ENCODE data around the gene COX10.
"Not testable (repeated sequence)": the region's sequence is repeated elsewhere in the genome, so short reads cannot be mapped to it uniquely, and the experiment has no call there.

COX10 gene

DNA sequence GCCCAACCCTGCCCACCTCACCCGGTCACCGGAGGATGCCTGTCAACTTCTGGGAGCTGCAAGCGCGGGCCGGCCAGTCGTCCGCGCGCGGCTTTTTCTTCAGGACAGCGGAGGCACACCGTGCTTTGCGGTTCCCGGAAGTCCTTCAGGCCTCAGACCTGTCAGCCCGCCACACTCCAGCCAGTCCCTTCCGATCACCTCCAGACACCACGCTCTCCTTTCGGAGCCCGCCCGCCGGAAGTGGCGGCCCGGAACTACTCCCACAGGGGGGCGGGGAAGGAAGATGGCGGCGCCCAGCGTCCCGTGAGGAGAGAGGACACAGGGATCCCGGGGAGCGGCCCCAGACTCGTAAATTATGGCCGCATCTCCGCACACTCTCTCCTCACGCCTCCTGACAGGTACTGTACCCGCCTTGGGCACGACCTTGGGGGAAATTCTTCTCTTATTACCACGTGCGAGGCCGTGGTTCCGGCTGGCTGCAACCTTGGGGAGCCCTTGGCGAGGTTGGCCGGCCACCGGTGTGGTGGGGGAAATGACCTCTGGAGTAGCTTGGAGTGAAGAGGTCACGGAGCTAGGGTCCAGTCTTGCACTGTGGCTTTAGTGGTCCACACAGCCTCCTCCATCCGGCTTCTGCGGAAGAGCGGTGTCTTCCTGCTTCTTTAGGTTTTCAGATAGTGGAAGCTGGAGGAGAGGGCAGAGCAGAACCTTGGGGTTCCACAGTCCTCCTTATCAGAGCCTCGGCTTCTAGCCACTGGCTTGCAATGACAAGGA, at the start of gene COX10:
COX10 (plus strand) TSS at position 254 of the 771 bp plus-strand sequence; CDS start at position 356, 102 bp downstream.
- peak; percentile 99 for ATAC-seq

GRCh38 chr17:14021651-14022294, 47.5 kb upstream of the COX10 start:
- not testable (repeated sequence) for ATAC-seq

More for the DNA sequence above, at the start of gene COX10:
- TF ChIP-seq BACH2 (CRISPR knock-in tag; IDR thresholded peaks at IDR 0.05; ENCODE audit: borderline replicate concordance) (no peak), ZNF70 (CRISPR knock-in tag; IDR thresholded peaks at IDR 0.05) (no peak), ZFP3 (CRISPR knock-in tag; IDR thresholded peaks at IDR 0.05) (no peak), GLIS3 (CRISPR knock-in tag; IDR thresholded peaks at IDR 0.05) (0 out of 2 replicates have a peak, but pooled peaks have one; percentile 61), CSDC2 (CRISPR knock-in tag; IDR thresholded peaks at IDR 0.05) (no peak)

GRCh38 chr17:14029755-14030154, 39.5 kb upstream of the COX10 start:
- ATAC-seq: peak; percentile 71

GRCh38 chr17:14032234-14032633, 37.1 kb upstream of the COX10 start:
- TF ChIP-seq TOX (CRISPR knock-in tag; IDR thresholded peaks at IDR 0.05; ENCODE audit: borderline replicate concordance) (no peak), RARB (CRISPR knock-in tag; IDR thresholded peaks at IDR 0.05) (no peak), ISL1 (CRISPR knock-in tag; IDR thresholded peaks at IDR 0.05) (no peak), ZFP3 (CRISPR knock-in tag; IDR thresholded peaks at IDR 0.05) (no peak), PATZ1 (CRISPR knock-in tag; IDR thresholded peaks at IDR 0.05; ENCODE audit: borderline replicate concordance) (no peak)
- ATAC-seq: no peak

DNA sequence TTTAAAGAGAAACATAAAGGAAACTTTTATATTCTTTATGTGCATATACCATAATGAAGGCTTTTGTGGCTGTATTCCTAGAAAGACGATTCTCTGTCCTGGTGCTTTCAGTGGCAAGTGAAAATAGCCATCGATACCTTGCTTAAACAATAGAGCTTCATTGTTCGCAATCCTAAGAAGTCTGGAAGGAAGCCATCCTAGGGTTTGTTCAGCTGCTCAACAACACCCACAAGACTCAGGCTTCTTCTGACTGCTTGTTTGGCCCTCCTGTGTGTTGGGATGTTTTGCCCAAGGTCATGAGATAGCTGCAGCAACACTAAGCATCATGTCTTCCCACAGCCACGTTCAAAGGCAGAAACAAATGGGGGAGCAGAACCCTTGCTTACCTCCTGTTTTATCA, 36.1 kb upstream of the COX10 start:
- ATAC-seq: no peak

More for the DNA sequence above, 36.1 kb upstream of the COX10 start:
- TF ChIP-seq ZNF8 (CRISPR knock-in tag; IDR thresholded peaks at IDR 0.05) (no peak), RARB (CRISPR knock-in tag; IDR thresholded peaks at IDR 0.05) (no peak), CSDC2 (CRISPR knock-in tag; IDR thresholded peaks at IDR 0.05) (no peak), ARNTL (CRISPR knock-in tag; IDR thresholded peaks at IDR 0.05; ENCODE audit: borderline replicate concordance, low read depth) (no peak), GLIS3 (CRISPR knock-in tag; IDR thresholded peaks at IDR 0.05) (no peak), CSRNP3 (CRISPR knock-in tag; IDR thresholded peaks at IDR 0.05) (no peak), ZFP30 (CRISPR knock-in tag; IDR thresholded peaks at IDR 0.05) (no peak), PPARA (CRISPR knock-in tag; IDR thresholded peaks at IDR 0.05; ENCODE audit: borderline replicate concordance) (no peak), ZFP3 (CRISPR knock-in tag; IDR thresholded peaks at IDR 0.05) (no peak), TSHZ2 (CRISPR knock-in tag; IDR thresholded peaks at IDR 0.05) (no peak), TOX (CRISPR knock-in tag; IDR thresholded peaks at IDR 0.05; ENCODE audit: borderline replicate concordance) (no peak)
